ENCODE results near the gene SCD.

GRCh38 chr10:100371482-100372027, 24.5 kb downstream of the SCD start:
- no peak for TF ChIP-seq EZH2phosphoT487 (IDR thresholded peaks at IDR 0.05; ENCODE audit: insufficient read depth, low read depth)
- no peak for TF ChIP-seq EZH2 (IDR thresholded peaks at IDR 0.05; ENCODE audit: insufficient read depth, poor library complexity, severe bottlenecking)
